ENCODE results near the gene IFITM10.

- TF ChIP-seq GATA2 (IDR thresholded peaks at IDR 0.05; ENCODE audit: low read depth, low read length) (no peak), GATA3 (IDR thresholded peaks at IDR 0.05; ENCODE audit: low read depth, low read length) (no peak)
Measured at GRCh38 chr11:1696608-1697570, 53.5 kb downstream of the IFITM10 start, which contains the start of gene KRTAP5-6.
